Measurements from ENCODE around the gene RPS25.
"Not testable (repeated sequence)": the region's sequence is repeated elsewhere in the genome, so short reads cannot be mapped to it uniquely, and the experiment has no call there.

Gene RPS25

DNA sequence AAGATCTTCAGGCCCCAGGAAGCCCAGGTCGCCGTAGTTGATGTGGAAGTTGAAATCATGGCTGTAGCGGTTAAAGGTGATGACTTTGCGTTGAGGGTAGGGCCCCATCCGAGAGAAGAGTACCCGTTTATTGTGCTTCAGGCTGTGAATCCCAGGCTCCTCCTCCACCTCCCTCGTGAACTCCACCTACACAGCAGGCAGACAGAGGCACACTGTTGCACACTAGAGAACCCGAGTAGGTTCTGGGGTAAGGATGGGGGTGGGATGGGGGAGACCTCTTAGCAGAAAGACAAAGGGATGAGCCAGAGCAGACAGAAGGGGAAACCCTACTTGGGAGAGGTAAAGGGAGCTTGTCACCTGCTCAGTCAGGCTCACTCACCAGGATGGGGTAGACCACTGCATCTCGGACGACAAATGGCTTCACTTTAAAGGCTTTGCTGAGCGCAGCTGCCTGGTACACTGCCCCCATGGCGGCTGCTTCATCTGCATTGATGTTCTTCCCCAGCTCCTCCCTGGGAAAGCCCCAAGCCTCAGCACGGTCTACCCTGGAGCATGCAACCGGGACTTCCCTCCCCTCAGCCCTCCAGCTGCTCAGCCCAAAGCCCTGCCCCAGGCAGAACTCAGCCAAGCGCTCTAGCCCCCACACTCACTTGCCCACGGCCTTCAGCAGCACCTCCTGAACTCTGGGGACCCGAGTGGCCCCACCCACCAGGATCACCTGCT lies 33.5 kb upstream of the RPS25 start:
- peaks cover 86% of the 10 kb centered on the region for H3K36me3 Mint-ChIP-seq (ENCODE audit: insufficient read depth)

DNA sequence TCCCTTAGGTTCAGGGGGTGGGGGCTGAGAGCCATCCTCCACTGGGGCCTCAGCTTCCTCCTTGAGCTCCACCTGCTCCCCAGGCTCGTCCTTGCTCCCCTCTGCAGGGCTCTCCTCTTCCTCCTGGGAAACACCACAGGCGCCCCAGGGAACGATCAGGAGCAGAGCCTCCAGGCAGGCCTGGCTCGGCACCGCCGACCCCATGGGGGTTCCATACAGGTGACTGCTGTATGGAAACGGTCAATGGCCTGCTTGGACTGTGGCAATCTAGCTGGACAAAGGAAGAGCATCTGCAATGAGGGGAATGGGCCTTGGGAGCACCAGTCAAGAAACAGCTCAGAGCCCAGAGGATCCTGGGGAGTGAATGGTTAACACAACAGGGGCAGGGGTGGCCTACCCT lies 30.9 kb upstream of the RPS25 start:
- Mint-ChIP-seq H3K27me3 (no peaks in the 10 kb centered on the region), H3K9me3 (no peaks in the 10 kb centered on the region), H3K4me1 (ENCODE audit: low read depth in 2 of 2) (peaks cover 3 to 15% of the 10 kb centered on the region in 2 donors), H3K4me3 (no peak overlapping the region), H3K36me3 (ENCODE audit: insufficient read depth) (peaks cover 90% of the 10 kb centered on the region), H3K27ac (peak overlapping the region; percentile 7 to 62)
- no peak for DNase-seq
- ATAC-seq (replicated peaks) = no peak

More for the DNA sequence above, 33.5 kb upstream of the RPS25 start:
- DNase-seq = no peak
- ATAC-seq (replicated peaks) = no peak
- Mint-ChIP-seq H3K4me3 (no peak overlapping the region), H3K4me1 (ENCODE audit: low read depth in 2 of 2) (peaks cover 17 to 31% of the 10 kb centered on the region in 2 donors), H3K27me3 (no peaks in the 10 kb centered on the region), H3K27ac (peak overlapping the region; percentile 82 to 83), H3K9me3 (no peaks in the 10 kb centered on the region)

DNA sequence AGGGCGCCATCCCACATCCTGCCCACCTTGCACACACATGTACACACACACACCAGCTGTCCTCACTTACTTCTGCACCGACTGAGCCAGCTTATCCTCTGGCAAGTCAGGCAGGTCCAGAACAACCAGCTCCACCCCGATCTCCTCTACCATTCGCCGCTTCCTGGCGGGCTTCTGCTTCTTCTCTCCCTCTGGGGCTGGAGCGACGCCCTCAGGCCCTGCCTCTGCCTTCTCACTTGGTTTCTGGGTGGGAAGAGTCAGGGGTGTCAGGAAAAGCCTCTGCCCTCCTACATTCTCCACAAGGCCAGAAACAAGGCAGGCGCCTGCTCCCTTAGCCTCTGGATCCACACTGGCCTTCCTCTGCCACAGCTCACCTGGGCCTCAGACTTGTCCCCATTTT lies 30.5 kb upstream of the RPS25 start:
- H3K9me3 Mint-ChIP-seq = no peaks in the 10 kb centered on the region
- H3K4me3 Mint-ChIP-seq = no peak overlapping the region
- no peaks in the 10 kb centered on the region for H3K27me3 Mint-ChIP-seq
- ATAC-seq (replicated peaks) = no peak
- H3K27ac Mint-ChIP-seq = peak overlapping the region; percentile 7 to 62
- DNase-seq = no peak
- peaks cover 85% of the 10 kb centered on the region for H3K36me3 Mint-ChIP-seq (ENCODE audit: insufficient read depth)
- peaks cover 3 to 15% of the 10 kb centered on the region in 2 donors for H3K4me1 Mint-ChIP-seq (ENCODE audit: low read depth in 2 of 2)

DNA sequence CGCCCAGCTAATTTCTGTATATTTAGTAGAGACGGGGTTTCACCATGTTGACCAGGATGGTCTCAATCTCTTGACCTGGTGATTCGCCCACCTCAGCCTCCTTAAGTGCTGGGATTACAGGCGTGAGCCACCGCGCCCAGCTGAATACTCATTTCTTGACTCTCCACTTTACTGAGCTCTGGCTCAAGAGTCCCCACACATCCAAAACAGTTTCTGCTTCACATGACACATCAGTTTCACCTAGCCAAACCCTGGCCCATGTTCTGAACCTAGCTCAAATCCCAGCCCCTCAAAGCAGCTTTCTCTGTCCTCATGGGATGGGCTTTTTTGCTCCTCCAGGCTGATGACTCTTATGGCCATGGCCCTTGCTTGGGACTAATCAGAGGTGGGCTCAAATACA lies 29.1 kb upstream of the RPS25 start:
- ATAC-seq (replicated peaks) (no peak), DNase-seq (no peak)
- Mint-ChIP-seq H3K9me3 (no peaks in the 10 kb centered on the region), H3K4me3 (no peak overlapping the region), H3K36me3 (ENCODE audit: insufficient read depth) (peaks cover 71% of the 10 kb centered on the region), H3K27me3 (no peaks in the 10 kb centered on the region), H3K4me1 (ENCODE audit: low read depth in 2 of 2) (peaks cover 0 to 9% of the 10 kb centered on the region in 2 donors), H3K27ac (peak overlapping the region in 1 of 2 donors; percentile 78)

DNA sequence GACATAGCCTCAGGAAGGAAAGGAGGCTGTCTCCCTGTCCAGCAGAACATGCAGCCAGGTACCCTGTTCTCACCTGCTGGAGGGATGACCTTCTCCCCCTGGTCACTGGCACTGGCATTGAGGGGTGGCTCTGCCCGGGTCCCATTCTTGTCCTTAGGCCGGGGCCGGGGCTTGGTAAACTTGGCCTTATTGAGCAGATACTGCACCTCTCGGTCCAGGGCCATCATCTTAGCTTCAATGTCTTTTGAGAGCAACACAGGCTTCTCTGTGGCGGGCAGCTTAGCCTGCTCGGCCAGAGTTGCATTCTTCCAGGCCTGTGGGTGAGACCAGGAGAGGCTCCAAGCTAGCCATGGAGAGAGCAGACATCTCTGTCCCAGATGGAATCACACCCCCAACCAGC lies 28.3 kb upstream of the RPS25 start:
- H3K4me3 Mint-ChIP-seq = no peak overlapping the region
- H3K27me3 Mint-ChIP-seq = no peaks in the 10 kb centered on the region
- peak overlapping the region in 1 of 2 donors; percentile 78 for H3K27ac Mint-ChIP-seq
- H3K9me3 Mint-ChIP-seq = no peaks in the 10 kb centered on the region
- peaks cover 0 to 6% of the 10 kb centered on the region in 2 donors for H3K4me1 Mint-ChIP-seq (ENCODE audit: low read depth in 2 of 2)
- peaks cover 66% of the 10 kb centered on the region for H3K36me3 Mint-ChIP-seq (ENCODE audit: insufficient read depth)
- ATAC-seq (replicated peaks) (no peak), DNase-seq (no peak)

DNA sequence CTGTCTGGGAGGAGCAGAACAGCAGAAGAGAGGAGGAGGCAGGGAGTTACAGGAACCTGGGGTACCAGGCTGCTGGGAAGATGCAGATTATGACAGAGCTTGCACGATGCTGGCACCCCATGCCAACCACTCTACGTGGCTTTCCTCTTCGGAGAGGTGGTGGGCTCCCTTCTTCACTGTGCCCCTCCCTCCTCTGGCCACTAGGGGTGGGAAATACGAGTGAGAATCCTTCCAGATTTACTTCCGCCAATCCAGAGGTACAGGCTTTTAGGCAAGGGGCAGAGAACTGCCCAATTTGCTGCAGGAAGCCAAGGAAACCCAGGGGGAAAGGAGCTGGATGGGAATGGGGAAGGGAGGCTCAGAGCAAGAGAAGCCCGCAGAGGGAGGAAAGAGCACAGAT lies 26.6 kb upstream of the RPS25 start:
- H3K9me3 Mint-ChIP-seq = no peaks in the 10 kb centered on the region
- peaks cover 0 to 6% of the 10 kb centered on the region in 2 donors for H3K4me1 Mint-ChIP-seq (ENCODE audit: low read depth in 2 of 2)
- DNase-seq (no peak), ATAC-seq (replicated peaks) (peak; percentile 21)
- H3K36me3 Mint-ChIP-seq (ENCODE audit: insufficient read depth) = peaks cover 48% of the 10 kb centered on the region
- H3K27me3 Mint-ChIP-seq = no peaks in the 10 kb centered on the region
- H3K4me3 Mint-ChIP-seq = no peak overlapping the region
- H3K27ac Mint-ChIP-seq = peak overlapping the region in 1 of 2 donors; percentile 23

DNA sequence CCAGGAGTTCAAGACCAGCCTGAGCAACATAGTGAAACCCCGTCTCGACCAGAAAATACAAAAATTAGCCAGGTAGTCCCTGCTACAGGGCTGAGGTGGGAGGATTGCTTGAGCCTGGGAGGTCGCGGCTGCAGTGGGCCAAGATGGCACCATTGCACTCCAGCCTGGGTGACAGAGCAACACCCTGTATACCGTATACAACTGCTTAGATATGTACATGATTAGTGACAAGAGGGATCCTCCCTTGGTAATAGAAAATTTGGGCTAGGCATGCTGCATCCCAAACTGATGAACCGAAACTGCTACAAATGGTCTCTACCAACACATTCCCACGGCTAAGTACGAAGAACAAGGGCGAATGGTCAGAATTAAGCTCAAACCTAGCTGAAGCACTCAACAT lies 24.8 kb upstream of the RPS25 start:
- Mint-ChIP-seq H3K27ac (no peak overlapping the region), H3K9me3 (no peaks in the 10 kb centered on the region), H3K27me3 (no peaks in the 10 kb centered on the region), H3K36me3 (ENCODE audit: insufficient read depth) (peaks cover 34% of the 10 kb centered on the region), H3K4me3 (no peak overlapping the region), H3K4me1 (ENCODE audit: low read depth in 2 of 2) (no peaks in the 10 kb centered on the region)
- DNase-seq (no peak), ATAC-seq (replicated peaks) (no peak)

DNA sequence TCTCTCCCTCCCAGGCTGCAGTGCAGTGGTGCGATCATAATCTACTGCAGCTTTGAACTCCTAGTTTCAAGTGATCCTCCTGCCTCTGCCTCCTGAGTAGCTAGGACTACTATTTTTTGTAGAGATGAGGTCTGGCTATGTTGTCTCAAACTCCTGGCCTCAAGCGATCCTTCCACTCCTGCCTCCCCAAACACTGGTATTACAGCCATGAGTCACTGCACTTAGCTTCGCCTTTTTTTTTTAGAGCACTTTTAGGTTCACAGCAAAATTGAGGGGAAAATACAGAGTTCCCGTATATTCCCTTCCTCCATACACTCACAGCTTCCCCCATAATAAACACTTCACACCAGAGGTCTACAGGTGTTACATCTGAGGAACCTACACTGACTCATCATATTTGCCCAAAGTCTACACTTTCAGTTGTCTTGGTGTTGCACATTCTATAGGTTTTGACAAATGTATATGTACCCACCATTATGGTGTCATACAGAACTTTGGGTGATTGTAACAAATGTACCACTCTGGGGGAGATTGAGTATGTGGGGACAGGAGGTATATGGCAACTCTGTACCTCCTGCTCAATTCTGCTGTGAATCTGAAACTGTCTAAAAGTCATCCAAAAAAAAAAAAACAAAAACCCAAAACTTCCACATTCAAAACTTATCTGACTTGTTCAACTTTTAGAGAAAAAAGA lies 23.8 kb upstream of the RPS25 start:
- peaks cover 27% of the 10 kb centered on the region for H3K36me3 Mint-ChIP-seq (ENCODE audit: insufficient read depth)
- H3K9me3 Mint-ChIP-seq = no peaks in the 10 kb centered on the region
- no peak for DNase-seq
- ATAC-seq (replicated peaks) = no peak
- H3K4me3 Mint-ChIP-seq = no peak overlapping the region
- no peaks in the 10 kb centered on the region for H3K4me1 Mint-ChIP-seq (ENCODE audit: low read depth in 2 of 2)
- no peaks in the 10 kb centered on the region for H3K27me3 Mint-ChIP-seq
- no peak overlapping the region for H3K27ac Mint-ChIP-seq

DNA sequence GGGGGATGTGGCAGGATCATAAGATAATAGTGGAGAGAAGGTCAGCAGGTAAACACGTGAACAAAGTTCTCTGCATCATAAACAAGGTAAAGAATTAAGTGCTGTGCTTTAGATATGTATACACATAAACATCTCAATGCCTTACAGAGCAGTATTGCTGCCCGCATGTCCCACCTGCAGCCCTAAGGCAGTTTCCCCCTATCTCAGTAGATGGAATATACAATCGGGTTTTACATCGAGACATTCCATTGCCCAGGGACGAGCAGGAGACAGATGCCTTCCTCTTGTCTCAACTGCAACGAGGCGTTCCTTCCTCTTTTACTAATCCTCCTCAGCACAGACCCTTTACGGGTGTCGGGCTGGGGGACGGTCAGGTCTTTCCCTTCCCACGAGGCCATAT lies 21.3 kb upstream of the RPS25 start:
- H3K36me3 Mint-ChIP-seq (ENCODE audit: insufficient read depth); H3K9me3 Mint-ChIP-seq; H3K4me1 Mint-ChIP-seq (ENCODE audit: low read depth in 2 of 2); H3K27me3 Mint-ChIP-seq; H3K27ac Mint-ChIP-seq; ATAC-seq (replicated peaks); DNase-seq; H3K4me3 Mint-ChIP-seq: not testable (repeated sequence)

DNA sequence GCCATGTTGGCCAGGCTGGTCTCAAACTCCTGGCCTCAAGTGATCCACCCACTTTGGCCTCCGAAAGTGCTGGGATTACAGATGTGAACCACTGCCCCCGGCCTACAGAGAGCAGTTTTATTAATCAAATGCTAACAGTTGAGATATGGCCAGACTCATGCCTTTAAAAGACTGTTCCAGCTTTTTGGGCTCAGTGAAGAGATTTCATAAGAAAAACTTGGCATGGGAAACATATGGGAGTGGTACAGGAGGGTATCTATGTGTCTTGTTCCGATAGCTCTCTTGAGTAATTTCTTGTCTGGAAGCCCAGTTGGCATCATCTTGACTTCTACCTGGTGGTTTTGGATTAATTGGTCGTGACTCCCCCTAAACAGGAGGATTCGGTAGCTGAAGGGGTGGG lies 20.7 kb upstream of the RPS25 start:
- DNase-seq = no peak
- H3K4me3 Mint-ChIP-seq = no peak overlapping the region
- ATAC-seq (replicated peaks) = no peak
- H3K27me3 Mint-ChIP-seq = no peaks in the 10 kb centered on the region
- peak overlapping the region in 1 of 2 donors; percentile 6 for H3K27ac Mint-ChIP-seq
- no peaks in the 10 kb centered on the region for H3K36me3 Mint-ChIP-seq (ENCODE audit: insufficient read depth)
- no peaks in the 10 kb centered on the region for H3K9me3 Mint-ChIP-seq
- H3K4me1 Mint-ChIP-seq (ENCODE audit: low read depth in 2 of 2) = no peaks in the 10 kb centered on the region

DNA sequence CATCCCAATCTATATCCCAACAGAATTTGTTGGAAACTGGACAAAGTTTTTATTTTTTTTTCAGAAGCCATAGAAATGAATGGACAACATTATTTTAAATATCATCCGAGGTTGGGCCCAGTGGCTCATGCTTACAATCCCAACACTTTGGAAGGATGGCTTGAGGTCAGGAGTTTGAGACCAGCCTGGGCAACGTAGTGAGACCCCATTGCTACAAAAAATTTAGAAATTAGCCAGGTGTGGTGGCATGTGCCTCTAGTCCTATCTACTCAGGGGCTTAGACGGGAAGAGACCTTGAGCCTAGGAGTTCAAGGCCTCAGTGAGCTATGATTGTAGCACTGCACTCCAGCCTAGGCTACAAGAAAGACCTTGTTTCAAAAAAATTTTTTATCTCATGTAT lies 16.7 kb upstream of the RPS25 start:
- H3K4me3 Mint-ChIP-seq = no peak overlapping the region
- no peak for ATAC-seq (replicated peaks)

DNA sequence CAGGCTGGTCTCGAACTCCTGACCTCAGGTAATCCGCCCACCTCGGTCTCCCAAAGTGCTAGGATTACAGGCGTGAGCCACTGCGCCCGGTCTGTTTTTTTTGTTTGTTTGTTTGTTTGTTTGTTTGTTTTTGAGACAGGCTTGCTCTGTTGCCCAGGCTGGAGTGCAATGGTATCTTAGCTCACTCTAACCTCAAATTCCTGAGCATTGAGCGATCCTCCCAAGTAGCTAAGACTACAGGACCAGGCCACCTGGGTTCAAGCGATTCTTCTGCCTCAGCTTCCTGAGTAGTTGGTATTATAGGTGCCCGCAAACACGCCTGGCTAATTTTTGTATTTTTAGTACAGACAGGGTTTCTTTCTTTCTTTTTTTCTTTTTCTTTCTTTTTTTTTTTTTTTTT lies 15.3 kb upstream of the RPS25 start:
- not testable (repeated sequence) for H3K27me3 Mint-ChIP-seq; H3K36me3 Mint-ChIP-seq (ENCODE audit: insufficient read depth); DNase-seq; ATAC-seq (replicated peaks); H3K4me3 Mint-ChIP-seq; H3K27ac Mint-ChIP-seq; H3K9me3 Mint-ChIP-seq
- peaks cover 13 to 14% of the 10 kb centered on the region in 2 donors for H3K4me1 Mint-ChIP-seq (ENCODE audit: low read depth in 2 of 2)

More for the DNA sequence above, 16.7 kb upstream of the RPS25 start:
- H3K9me3 Mint-ChIP-seq = no peaks in the 10 kb centered on the region
- no peak for DNase-seq
- H3K36me3 Mint-ChIP-seq (ENCODE audit: insufficient read depth) = peaks cover 5% of the 10 kb centered on the region
- H3K4me1 Mint-ChIP-seq (ENCODE audit: low read depth in 2 of 2) = peaks cover 2% of the 10 kb centered on the region in 2 donors
- H3K27ac Mint-ChIP-seq = no peak overlapping the region
- no peaks in the 10 kb centered on the region for H3K27me3 Mint-ChIP-seq

DNA sequence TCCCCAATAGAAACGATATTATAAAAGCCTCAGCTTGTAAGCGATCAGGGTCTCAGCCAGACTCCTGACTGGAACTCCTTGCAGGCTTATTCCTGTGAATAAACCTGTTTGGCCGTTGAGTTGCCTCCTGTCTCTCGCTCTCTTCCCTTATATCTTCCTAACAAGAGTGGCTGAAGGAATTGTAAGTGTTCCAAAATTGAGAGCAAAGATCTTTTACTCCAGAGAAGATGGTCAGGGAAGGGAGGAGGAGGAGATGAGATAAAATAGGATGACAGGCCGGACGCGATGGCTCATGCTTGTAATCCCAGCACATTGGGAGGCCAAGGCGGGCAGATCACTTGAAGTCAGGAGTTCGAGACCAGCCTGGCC lies 13.8 kb upstream of the RPS25 start:
- DNase-seq = no peak
- Mint-ChIP-seq H3K4me1 (ENCODE audit: low read depth in 2 of 2) (peaks cover 14 to 16% of the 10 kb centered on the region in 2 donors), H3K27ac (peak overlapping the region in 1 of 2 donors; percentile 19), H3K4me3 (peak overlapping the region in 1 of 2 donors; percentile 28), H3K36me3 (ENCODE audit: insufficient read depth) (peaks cover 5% of the 10 kb centered on the region), H3K27me3 (no peaks in the 10 kb centered on the region), H3K9me3 (no peaks in the 10 kb centered on the region)
- ATAC-seq (replicated peaks) = no peak
